NCI-H69 (cell line): ENCODE measurements around the gene PPP1R37.

ENCODE experiments used
- DNase-seq: peaks from one replicate; lab custom pipeline; 2025; lab: John Stamatoyannopoulos, UW

PPP1R37 gene

GRCh38 chr19:45071545-45071938 lies 21.4 kb upstream of the PPP1R37 start:
- no peak for DNase-seq

GRCh38 chr19:45071969-45072790 lies 20.8 kb upstream of the PPP1R37 start:
- no peak for DNase-seq

- no peak for DNase-seq
These were observed 18.2 kb upstream of the PPP1R37 start for GRCh38 chr19:45074744-45075300.

GRCh38 chr19:45075301-45076028 lies 17.5 kb upstream of the PPP1R37 start:
- DNase-seq: peak; percentile 83

- peak; percentile 95 for DNase-seq
These were observed 16.7 kb upstream of the PPP1R37 start, which contains the start of gene ZNF296 for GRCh38 chr19:45076029-45076850. ZNF296 (minus strand) TSS chr19:45076478; CDS start chr19:45076373, 105 bp downstream.

GRCh38 chr19:45076851-45077730 lies 15.9 kb upstream of the PPP1R37 start:
- peak; percentile 32 for DNase-seq

- no peak for DNase-seq
These were observed 14.5 kb upstream of the PPP1R37 start for GRCh38 chr19:45078390-45079062.

- peak; percentile 93 for DNase-seq
These were observed 13.7 kb upstream of the PPP1R37 start, which contains the start of gene GEMIN7 for GRCh38 chr19:45079063-45079910. GEMIN7 (plus strand) TSS chr19:45079260; CDS start chr19:45090115, 10,855 bp downstream.

GRCh38 chr19:45079911-45080370 lies 13.0 kb upstream of the PPP1R37 start:
- no peak for DNase-seq

GRCh38 chr19:45082170-45082569 lies 10.8 kb upstream of the PPP1R37 start:
- no peak for DNase-seq

GRCh38 chr19:45086480-45086879 lies 6.5 kb upstream of the PPP1R37 start:
- DNase-seq: no peak

GRCh38 chr19:45087531-45087930 lies 5.4 kb upstream of the PPP1R37 start:
- no peak for DNase-seq

- DNase-seq: no peak
These were observed 2.9 kb upstream of the PPP1R37 start for GRCh38 chr19:45090034-45090433.

GRCh38 chr19:45090606-45091005 lies 2.4 kb upstream of the PPP1R37 start:
- no peak for DNase-seq

GRCh38 chr19:45091031-45091923 lies 1.7 kb upstream of the PPP1R37 start:
- DNase-seq: peak; percentile 100

GRCh38 chr19:45094137-45094536 lies 1.2 kb downstream of the PPP1R37 start:
- no peak for DNase-seq

GRCh38 chr19:45094707-45095106 lies 1.7 kb downstream of the PPP1R37 start:
- no peak for DNase-seq
